Duodenal mucosa (tissue), 2 donors: Measurements from ENCODE around the gene C1QTNF5.

Experiments used
- H3K27ac ChIP-seq: one replicate; pipeline ENCODE4 v1.7.0; 2013; ENCODE audit warnings: low read depth, low read length
- H3K27me3 ChIP-seq, 2 donors: one replicate each; pipeline ENCODE4 v1.7.0; 2013; ENCODE audit warnings: low read length in 2 of 2, control low read depth in 1 of 2; ENCODE audit not compliant: insufficient read depth in 2 of 2, control insufficient read depth in 1 of 2
- H3K36me3 ChIP-seq, 2 donors: one replicate each; pipeline ENCODE4 v1.7.0; 2013; ENCODE audit warnings: low read length in 2 of 2, control low read depth in 1 of 2; ENCODE audit not compliant: insufficient read depth in 2 of 2, control insufficient read depth in 1 of 2
- H3K4me1 ChIP-seq, 2 donors: one replicate each; pipeline ENCODE4 v1.7.0; 2013; ENCODE audit warnings: low read length in 2 of 2, control low read depth in 1 of 2; ENCODE audit not compliant: insufficient read depth in 2 of 2, control insufficient read depth in 1 of 2
- H3K4me3 ChIP-seq, 2 donors: one replicate each; pipeline ENCODE4 v1.7.0; 2013; ENCODE audit warnings: low read length in 2 of 2, low read depth in 1 of 2
- H3K9ac ChIP-seq, 2 donors: one replicate each; pipeline ENCODE4 v1.7.0; 2013; ENCODE audit warnings: low read length in 2 of 2, low read depth in 1 of 2
- H3K9me3 ChIP-seq, 2 donors: one replicate each; pipeline ENCODE4 v1.7.0; 2013; ENCODE audit warnings: low read length in 2 of 2, control low read depth in 1 of 2; ENCODE audit not compliant: control insufficient read depth in 1 of 2

Gene C1QTNF5

DNA sequence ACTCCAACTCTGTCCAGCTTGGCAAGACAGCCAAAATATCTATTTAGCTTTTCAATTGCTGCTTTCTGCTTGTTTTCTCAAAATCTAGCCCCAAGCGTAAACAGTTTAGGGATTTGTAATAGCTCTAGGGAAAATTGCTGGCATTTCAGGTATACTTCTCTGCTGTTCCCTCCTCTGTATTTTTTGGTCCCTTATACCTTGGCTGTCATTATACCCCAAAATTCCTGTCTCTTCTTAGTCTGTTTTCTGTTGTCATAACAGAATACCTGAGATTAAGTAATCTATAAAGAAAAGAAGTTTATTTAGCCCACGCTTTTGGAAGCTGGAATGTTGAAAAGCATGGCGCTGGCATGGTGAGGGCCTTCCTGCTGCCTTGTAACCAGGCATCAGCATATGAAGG, 47.2 kb downstream of the C1QTNF5 start:
- Histone ChIP-seq H3K36me3 (peaks cover 15 to 41% of the 10 kb centered on the region in 2 donors), H3K4me1 (no peaks in the 10 kb centered on the region), H3K27ac (no peak overlapping the region), H3K9ac (no peak overlapping the region), H3K9me3 (peaks cover 0 to 6% of the 10 kb centered on the region in 2 donors), H3K27me3 (no peaks in the 10 kb centered on the region), H3K4me3 (no peak overlapping the region)

DNA sequence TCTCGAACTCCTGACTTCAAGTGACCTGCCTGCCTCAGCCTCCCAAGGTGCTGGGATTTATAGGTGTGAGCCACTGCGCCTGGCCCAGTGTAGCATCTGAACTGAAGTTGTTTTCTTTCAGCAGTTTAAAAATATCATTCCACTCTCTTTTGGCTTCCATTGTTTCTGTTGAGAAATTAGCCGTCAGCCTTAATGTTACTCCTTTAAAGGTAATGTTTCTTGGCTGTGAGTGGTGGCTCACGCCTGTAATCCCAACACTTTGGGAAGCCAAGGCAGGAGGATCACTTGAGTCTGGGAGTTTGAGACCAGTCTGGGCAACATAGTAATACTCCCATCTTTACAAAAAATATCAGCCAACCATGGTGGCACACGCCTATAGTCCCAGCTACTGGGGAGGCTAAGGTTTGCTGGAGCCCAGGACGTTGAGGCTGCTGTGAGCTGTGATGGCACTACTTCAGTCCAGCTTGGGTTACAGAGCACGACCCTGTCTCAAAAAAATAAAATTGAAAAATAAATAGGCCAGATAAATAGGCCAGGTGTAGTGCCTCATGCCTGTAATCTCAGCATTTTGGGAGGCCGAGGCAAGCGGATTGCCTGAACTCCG, 49.7 kb downstream of the C1QTNF5 start:
- Histone ChIP-seq H3K4me3 (no peak overlapping the region), H3K9ac (no peak overlapping the region), H3K27me3 (no peaks in the 10 kb centered on the region), H3K4me1 (no peaks in the 10 kb centered on the region), H3K36me3 (peaks cover 18 to 43% of the 10 kb centered on the region in 2 donors), H3K27ac (no peak overlapping the region), H3K9me3 (peaks cover 0 to 6% of the 10 kb centered on the region in 2 donors)
